Measurements from ENCODE around the gene SIGLEC7. TPM values are rescaled to one million over a fixed set of nuclear protein-coding genes. Genes with fewer than 3 reads are reported as not detected.
A peak's percentile ranks its signal among the peaks of the same experiment; 100 is the strongest.

Gene SIGLEC7
- total and polyA plus RNA-seq, 8 donors = 0.12 to 3.0 (median 0.23) TPM

GRCh38 chr19:51107406-51108065 is 34.6 kb upstream of the SIGLEC7 start:
- H3K9me3 ChIP-seq = no peaks in the 10 kb centered on the region
- DNase-seq (no peak), ATAC-seq (peak in 3 of 4 donors; percentile 1 to 2 (median 2)), FAIRE-seq (no peak)
- no peaks in the 10 kb centered on the region for H3K27me3 ChIP-seq
- H3K4me3 ChIP-seq = peak overlapping the region; percentile 51 to 80 (median 65)
- H3K4me1 ChIP-seq = peaks cover 3 to 11% (median 6%) of the 10 kb centered on the region in 3 donors
- intact Hi-C loops (cut with DNase I) = no loop called here
- no peak for TF ChIP-seq CTCF (IDR thresholded peaks at IDR 0.05)
- WGBS, 2 donors = 8 to 11% methylated on average over 18 of the region's 18 CpGs
- H3K27ac ChIP-seq = no peak overlapping the region
- H3K36me3 ChIP-seq = no peaks in the 10 kb centered on the region

- peak within 1 kb of the TSS; percentile 51 to 80 (median 65) for H3K4me3 ChIP-seq
- H3K36me3 ChIP-seq = no peaks in the 10 kb centered on the region
- H3K9me3 ChIP-seq = no peaks in the 10 kb centered on the region
- ATAC-seq (peak; percentile 98 to 99 (median 99)), FAIRE-seq (peak; percentile 93), DNase-seq (peak; percentile 96 to 99 (median 99))
- peak within 1 kb of the TSS in 1 of 4 donors; percentile 51 for H3K27ac ChIP-seq
- TF ChIP-seq CTCF (IDR thresholded peaks at IDR 0.05) = peak in 1 of 4 donors; percentile 11
- 0 to 1% methylated on average over 43 of the region's 43 CpGs for WGBS, 2 donors
- H3K4me1 ChIP-seq = peaks cover 3 to 11% (median 6%) of the 10 kb centered on the region in 3 donors
- intact Hi-C loops (cut with DNase I) = no loop called here
- no peaks in the 10 kb centered on the region for H3K27me3 ChIP-seq
Observed at GRCh38 chr19:51108066-51108804, 33.9 kb upstream of the SIGLEC7 start, which contains the start of gene CTU1. CTU1 (minus strand) TSS chr19:51108409; CDS start chr19:51104569, 3,840 bp downstream.

GRCh38 chr19:51108805-51109146 is 33.3 kb upstream of the SIGLEC7 start:
- Histone ChIP-seq H3K9me3 (no peaks in the 10 kb centered on the region), H3K36me3 (no peaks in the 10 kb centered on the region), H3K27me3 (no peaks in the 10 kb centered on the region), H3K4me1 (peaks cover 3 to 11% (median 6%) of the 10 kb centered on the region in 3 donors), H3K27ac (peak overlapping the region in 1 of 4 donors; percentile 51), H3K4me3 (peak overlapping the region; percentile 23 to 80 (median 64))
- intact Hi-C loops (cut with DNase I) = no loop called here
- TF ChIP-seq CTCF (IDR thresholded peaks at IDR 0.05) = no peak
- DNase-seq (no peak), ATAC-seq (peak; percentile 32 to 51 (median 47)), FAIRE-seq (no peak)
- 2% methylated on average over 15 of the region's 15 CpGs for WGBS, 2 donors

DNA sequence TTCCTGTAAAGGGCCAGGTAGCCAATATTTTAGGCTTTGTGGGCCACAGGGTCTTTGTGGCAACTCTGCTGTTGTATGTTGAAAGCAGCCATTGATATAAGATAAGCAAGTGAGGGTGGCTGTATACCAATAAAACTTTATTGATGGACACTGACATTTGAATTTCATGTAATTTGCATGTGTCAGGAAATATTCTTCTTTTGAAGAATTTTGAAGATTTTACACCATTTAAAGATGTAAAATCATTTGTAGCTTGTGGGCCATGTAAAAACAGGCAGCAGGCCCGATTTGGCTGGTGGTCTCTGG is 31.5 kb upstream of the SIGLEC7 start:
- no peak overlapping the region for H3K27ac ChIP-seq
- ATAC-seq (no peak), DNase-seq (no peak), FAIRE-seq (no peak)
- no peaks in the 10 kb centered on the region for H3K9me3 ChIP-seq
- TF ChIP-seq CTCF (IDR thresholded peaks at IDR 0.05) = no peak
- H3K36me3 ChIP-seq = no peaks in the 10 kb centered on the region
- H3K4me1 ChIP-seq = peaks cover 3 to 11% (median 6%) of the 10 kb centered on the region in 3 donors
- H3K27me3 ChIP-seq = no peaks in the 10 kb centered on the region
- no peak overlapping the region for H3K4me3 ChIP-seq
- WGBS, 2 donors = 38 to 46% methylated on average over 1 of the region's 1 CpG
- intact Hi-C loops (cut with DNase I) = no loop called here

DNA sequence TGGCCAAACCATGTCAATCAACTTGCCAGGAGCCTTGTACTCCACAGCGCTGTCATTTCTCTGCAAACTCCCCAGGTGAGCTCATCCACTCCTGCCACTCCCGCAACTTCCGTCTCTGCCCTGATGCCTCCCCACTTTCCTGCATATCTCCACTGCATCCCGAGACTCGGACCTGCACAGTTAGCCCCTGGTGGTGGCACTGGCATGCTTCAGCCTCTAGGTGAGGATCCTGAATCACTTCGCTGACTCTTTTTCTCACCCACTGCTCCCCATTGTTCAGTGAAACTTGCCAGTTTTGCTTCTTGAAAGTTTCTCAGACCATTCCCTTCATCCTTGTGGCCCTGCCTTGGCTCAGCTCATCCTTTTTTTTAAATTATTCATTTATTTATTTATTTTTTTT is 30.5 kb upstream of the SIGLEC7 start:
- TF ChIP-seq CTCF (IDR thresholded peaks at IDR 0.05) = no peak
- intact Hi-C loops (cut with DNase I) = no loop called here
- H3K36me3 ChIP-seq = no peaks in the 10 kb centered on the region
- peaks cover 3 to 11% (median 6%) of the 10 kb centered on the region in 3 donors for H3K4me1 ChIP-seq
- H3K27me3 ChIP-seq = no peaks in the 10 kb centered on the region
- DNase-seq (no peak), ATAC-seq (no peak), FAIRE-seq (no peak)
- WGBS, 2 donors = 29 to 32% methylated on average over 6 of the region's 6 CpGs
- H3K27ac ChIP-seq = no peak overlapping the region
- no peaks in the 10 kb centered on the region for H3K9me3 ChIP-seq
- H3K4me3 ChIP-seq = no peak overlapping the region
